ENCODE results near the gene HMG20B. TPM values are rescaled to one million over a fixed set of nuclear protein-coding genes. Genes with fewer than 3 reads are reported as not detected.
"Not testable (repeated sequence)": the region's sequence is repeated elsewhere in the genome, so short reads cannot be mapped to it uniquely, and the experiment has no call there.

Gene HMG20B
- total RNA-seq, 1 experiment from 2014 or later: 58.1 TPM

DNA sequence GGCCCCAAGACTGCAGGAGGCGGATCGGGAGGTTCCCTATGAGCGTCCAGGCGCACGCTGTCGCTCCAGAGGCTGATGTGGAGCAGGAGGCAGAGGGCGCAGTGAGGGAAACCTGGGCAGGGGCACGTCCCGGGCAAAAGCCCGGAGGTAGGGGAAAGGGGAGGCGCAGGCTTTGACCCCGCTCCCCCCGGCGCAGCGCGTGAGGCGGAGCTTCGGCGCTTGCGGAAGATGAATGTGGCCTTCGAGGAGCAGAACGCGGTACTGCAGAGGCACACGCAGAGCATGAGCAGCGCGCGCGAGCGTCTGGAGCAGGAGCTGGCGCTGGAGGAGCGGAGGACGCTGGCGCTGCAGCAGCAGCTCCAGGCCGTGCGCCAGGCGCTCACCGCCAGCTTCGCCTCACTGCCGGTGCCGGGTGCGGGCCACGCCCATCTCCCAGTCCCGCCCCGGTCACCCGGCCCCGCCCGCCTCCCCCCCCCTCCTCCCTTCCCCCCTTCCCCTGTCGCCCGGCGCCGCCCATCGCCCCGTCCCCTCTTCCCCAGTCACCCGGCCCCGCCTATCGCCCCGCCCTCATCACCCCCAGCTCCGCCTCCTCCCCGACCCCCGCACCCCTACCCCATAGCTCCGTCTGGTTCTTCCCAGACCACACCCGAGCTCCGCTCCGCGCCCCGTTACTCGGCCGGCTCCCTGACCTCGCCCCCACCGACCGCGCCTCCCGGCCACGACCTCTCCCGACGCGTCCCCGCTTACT, 4.1 kb downstream of the HMG20B start:
- BruUV-seq (replicated peaks): no TSS peak
- intact Hi-C loops (cut with micrococcal nuclease; ENCODE audit: unreplicated experiment): no loop called here
- no peaks in the 10 kb centered on the region for H3K9me3 Mint-ChIP-seq (ENCODE audit: low read depth, unreplicated experiment)
- no peak overlapping the region for H3K4me3 Mint-ChIP-seq (ENCODE audit: low read depth, unreplicated experiment)
- DNase-seq: no peak
- CTCF ChIA-PET: no interaction called here
- H3K36me3 Mint-ChIP-seq (ENCODE audit: insufficient read depth, unreplicated experiment): peaks cover 45% of the 10 kb centered on the region
- no peak overlapping the region for H3K27ac Mint-ChIP-seq (ENCODE audit: unreplicated experiment)
- H3K27me3 Mint-ChIP-seq (ENCODE audit: unreplicated experiment): no peaks in the 10 kb centered on the region
- no peaks in the 10 kb centered on the region for H3K4me1 Mint-ChIP-seq (ENCODE audit: low read depth, unreplicated experiment)
- TF ChIP-seq, protein P1, sequence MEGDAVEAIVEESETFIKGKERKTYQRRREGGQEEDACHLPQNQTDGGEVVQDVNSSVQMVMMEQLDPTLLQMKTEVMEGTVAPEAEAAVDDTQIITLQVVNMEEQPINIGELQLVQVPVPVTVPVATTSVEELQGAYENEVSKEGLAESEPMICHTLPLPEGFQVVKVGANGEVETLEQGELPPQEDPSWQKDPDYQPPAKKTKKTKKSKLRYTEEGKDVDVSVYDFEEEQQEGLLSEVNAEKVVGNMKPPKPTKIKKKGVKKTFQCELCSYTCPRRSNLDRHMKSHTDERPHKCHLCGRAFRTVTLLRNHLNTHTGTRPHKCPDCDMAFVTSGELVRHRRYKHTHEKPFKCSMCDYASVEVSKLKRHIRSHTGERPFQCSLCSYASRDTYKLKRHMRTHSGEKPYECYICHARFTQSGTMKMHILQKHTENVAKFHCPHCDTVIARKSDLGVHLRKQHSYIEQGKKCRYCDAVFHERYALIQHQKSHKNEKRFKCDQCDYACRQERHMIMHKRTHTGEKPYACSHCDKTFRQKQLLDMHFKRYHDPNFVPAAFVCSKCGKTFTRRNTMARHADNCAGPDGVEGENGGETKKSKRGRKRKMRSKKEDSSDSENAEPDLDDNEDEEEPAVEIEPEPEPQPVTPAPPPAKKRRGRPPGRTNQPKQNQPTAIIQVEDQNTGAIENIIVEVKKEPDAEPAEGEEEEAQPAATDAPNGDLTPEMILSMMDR (IDR thresholded peaks at IDR 0.05; ENCODE audit: unreplicated experiment): no peak

DNA sequence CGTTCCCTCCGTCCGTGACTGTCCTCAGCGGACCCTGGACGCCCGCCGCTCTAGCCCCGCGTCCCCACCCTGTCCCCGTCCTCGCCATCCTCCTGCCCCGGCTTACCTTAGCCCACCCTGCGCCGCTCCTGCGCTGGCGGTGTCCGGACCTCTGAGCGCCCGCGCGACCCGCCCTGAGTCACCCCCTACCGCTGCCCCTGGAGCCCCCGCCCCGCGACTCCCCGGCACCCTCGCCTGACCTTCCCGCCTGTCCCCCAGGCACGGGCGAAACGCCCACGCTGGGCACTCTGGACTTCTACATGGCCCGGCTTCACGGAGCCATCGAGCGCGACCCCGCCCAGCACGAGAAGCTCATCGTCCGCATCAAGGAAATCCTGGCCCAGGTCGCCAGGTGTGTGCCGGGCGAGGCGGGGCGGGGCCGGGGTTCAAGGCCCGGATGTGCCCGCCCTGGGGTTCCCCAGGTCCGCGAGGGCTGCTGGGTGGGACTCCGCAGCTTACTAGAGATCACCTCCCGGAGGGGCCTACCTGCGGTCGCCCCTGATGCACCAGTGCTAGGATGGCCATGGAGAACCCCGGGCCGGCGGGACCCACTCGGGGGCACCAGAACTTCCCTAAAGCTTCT, 5.1 kb downstream of the HMG20B start:
- H3K36me3 Mint-ChIP-seq (ENCODE audit: insufficient read depth, unreplicated experiment): peaks cover 38% of the 10 kb centered on the region
- intact Hi-C loops (cut with micrococcal nuclease; ENCODE audit: unreplicated experiment): no loop called here
- no peak for DNase-seq
- no TSS peak for BruUV-seq (replicated peaks)
- H3K27me3 Mint-ChIP-seq (ENCODE audit: unreplicated experiment): no peaks in the 10 kb centered on the region
- H3K4me1 Mint-ChIP-seq (ENCODE audit: low read depth, unreplicated experiment): no peaks in the 10 kb centered on the region
- no peak overlapping the region for H3K27ac Mint-ChIP-seq (ENCODE audit: unreplicated experiment)
- TF ChIP-seq, protein P1 (IDR thresholded peaks at IDR 0.05; ENCODE audit: unreplicated experiment): no peak
- CTCF ChIA-PET: no interaction called here
- no peak overlapping the region for H3K4me3 Mint-ChIP-seq (ENCODE audit: low read depth, unreplicated experiment)
- no peaks in the 10 kb centered on the region for H3K9me3 Mint-ChIP-seq (ENCODE audit: low read depth, unreplicated experiment)

DNA sequence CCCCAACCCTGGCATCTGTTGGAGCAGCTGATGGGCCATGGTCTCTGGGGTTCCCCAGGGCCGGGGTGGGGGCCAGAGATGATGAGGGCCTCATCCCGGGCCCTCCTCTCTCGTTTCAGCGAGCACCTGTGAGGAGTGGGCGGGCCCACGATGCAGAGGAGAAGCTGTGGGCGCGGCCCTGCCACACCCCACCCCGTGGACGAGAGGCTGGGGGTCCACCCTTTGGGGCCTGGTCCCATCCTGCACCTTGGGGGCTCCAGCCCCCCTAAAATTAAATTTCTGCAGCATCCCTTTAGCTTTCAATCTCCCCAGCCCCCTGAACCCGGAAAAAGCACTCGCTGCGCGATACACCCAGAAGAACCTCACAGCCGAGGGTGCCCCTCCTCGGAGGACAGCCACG, 5.6 kb downstream of the HMG20B start:
- Mint-ChIP-seq H3K4me1 (ENCODE audit: low read depth, unreplicated experiment) (no peaks in the 10 kb centered on the region), H3K27ac (ENCODE audit: unreplicated experiment) (no peak overlapping the region), H3K27me3 (ENCODE audit: unreplicated experiment) (no peaks in the 10 kb centered on the region), H3K4me3 (ENCODE audit: low read depth, unreplicated experiment) (no peak overlapping the region), H3K36me3 (ENCODE audit: insufficient read depth, unreplicated experiment) (peaks cover 34% of the 10 kb centered on the region), H3K9me3 (ENCODE audit: low read depth, unreplicated experiment) (no peaks in the 10 kb centered on the region)
- CTCF ChIA-PET: no interaction called here
- TF ChIP-seq, protein P1 (IDR thresholded peaks at IDR 0.05; ENCODE audit: unreplicated experiment): no peak
- intact Hi-C loops (cut with micrococcal nuclease; ENCODE audit: unreplicated experiment): no loop called here
- no peak for DNase-seq
- BruUV-seq (replicated peaks): no TSS peak

DNA sequence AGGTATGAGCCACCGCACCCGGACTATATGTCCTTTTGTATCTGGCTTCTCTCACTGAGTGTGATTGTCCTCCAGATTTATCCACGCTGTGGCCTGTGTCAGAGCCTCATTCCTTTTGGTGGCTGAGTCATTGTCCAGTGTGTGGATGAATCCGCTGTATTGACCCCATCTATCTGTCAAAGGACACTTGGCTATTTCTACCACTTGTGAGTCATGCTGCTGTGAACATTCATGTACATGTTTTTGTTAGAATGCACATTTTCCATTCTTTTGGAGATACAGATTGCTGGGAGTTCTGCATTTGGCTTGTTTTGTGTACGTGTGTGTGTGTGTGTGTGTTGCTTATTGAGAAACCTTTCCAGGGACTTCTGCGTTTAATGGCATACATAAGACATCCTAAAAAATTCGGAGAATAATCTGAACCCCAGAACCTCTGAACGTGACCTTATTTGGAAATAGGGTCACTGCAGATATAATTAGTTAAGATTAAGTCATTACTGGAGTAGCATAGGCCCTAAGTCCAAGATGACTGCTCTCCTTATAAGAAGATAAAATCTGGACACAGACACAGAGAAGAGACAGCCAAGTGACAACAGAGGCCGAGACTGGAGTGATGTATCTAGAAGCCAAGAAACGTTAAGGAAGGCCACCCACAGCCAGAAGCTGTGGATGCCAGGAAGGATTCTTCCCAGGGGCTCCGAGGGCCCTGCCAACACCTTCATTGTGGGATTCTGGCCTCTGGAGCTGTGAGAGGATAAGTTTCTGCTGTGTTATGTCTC, 7.6 kb downstream of the HMG20B start:
- Mint-ChIP-seq H3K27me3 (ENCODE audit: unreplicated experiment) (no peaks in the 10 kb centered on the region), H3K4me3 (ENCODE audit: low read depth, unreplicated experiment) (no peak overlapping the region), H3K9me3 (ENCODE audit: low read depth, unreplicated experiment) (no peaks in the 10 kb centered on the region), H3K36me3 (ENCODE audit: insufficient read depth, unreplicated experiment) (peaks cover 15% of the 10 kb centered on the region), H3K4me1 (ENCODE audit: low read depth, unreplicated experiment) (no peaks in the 10 kb centered on the region), H3K27ac (ENCODE audit: unreplicated experiment) (no peak overlapping the region)
- no peak for DNase-seq
- no TSS peak for BruUV-seq (replicated peaks)
- CTCF ChIA-PET: interaction anchor here (0.7 kb wide), 1 partner anchor 12 kb away, joined by 3 read pairs; no protein-coding TSS in a partner anchor
- intact Hi-C loops (cut with micrococcal nuclease; ENCODE audit: unreplicated experiment): no loop called here
- TF ChIP-seq, protein P1 (IDR thresholded peaks at IDR 0.05; ENCODE audit: unreplicated experiment): no peak

DNA sequence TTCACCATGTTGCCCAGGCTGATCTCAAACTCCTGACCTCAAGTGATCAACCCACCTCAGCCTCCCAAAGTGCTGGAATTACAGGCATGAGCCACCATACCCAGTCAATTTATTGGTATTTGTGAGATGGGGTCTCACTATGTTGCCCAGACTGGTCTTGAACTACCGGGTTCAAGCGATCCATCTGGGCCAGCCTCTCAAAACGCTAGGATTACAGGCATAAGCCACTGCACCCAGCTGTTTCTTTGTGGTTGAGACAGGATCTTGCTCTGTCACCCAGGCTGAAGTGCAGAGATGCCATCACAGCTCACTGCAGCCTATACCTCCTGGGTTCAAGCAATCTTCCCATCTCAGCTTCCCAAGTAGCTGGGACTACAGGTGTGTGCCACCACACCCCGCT, 9.0 kb downstream of the HMG20B start:
- H3K4me3 Mint-ChIP-seq (ENCODE audit: low read depth, unreplicated experiment); H3K9me3 Mint-ChIP-seq (ENCODE audit: low read depth, unreplicated experiment); intact Hi-C loops (cut with micrococcal nuclease; ENCODE audit: unreplicated experiment); BruUV-seq (replicated peaks); H3K27ac Mint-ChIP-seq (ENCODE audit: unreplicated experiment); CTCF ChIA-PET; DNase-seq; H3K36me3 Mint-ChIP-seq (ENCODE audit: insufficient read depth, unreplicated experiment); H3K27me3 Mint-ChIP-seq (ENCODE audit: unreplicated experiment); H3K4me1 Mint-ChIP-seq (ENCODE audit: low read depth, unreplicated experiment): not testable (repeated sequence)

DNA sequence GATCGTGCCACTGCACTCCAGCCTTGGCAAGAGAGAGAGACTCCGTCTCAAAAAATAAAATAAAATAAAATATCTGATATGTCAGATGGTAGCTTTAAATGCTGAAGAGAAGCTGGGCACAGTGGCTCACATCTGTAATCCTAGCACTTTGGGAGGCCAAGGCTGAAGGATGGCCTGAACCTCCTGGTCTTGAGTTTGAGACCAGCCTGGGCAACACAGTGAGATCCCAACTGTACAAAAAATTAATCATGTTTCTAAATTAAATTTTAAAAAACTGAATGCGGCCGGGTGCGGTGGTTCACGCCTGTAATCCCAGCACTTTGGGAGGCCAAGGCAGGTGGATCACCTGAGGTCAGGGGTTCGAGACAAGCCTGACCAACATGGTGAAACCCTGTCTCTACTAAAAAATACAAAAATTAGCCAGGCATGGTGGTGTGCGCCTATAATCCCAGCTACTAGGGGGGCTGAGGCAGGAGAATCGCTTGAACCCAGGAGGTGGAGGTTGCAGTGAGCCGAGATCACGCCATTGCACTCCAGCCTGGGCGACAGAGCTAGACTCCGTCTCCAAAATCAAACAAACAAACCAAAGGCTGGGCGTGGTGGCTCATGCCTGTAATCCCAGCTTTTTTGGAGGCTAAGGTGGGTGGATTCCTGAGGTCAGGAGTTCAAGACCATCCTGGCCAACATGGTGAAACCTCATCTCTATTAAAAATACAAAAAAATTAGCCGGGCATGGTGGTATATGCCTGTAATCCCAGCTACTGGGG, 11.5 kb downstream of the HMG20B start:
- H3K4me1 Mint-ChIP-seq (ENCODE audit: low read depth, unreplicated experiment); H3K9me3 Mint-ChIP-seq (ENCODE audit: low read depth, unreplicated experiment); H3K27me3 Mint-ChIP-seq (ENCODE audit: unreplicated experiment); H3K4me3 Mint-ChIP-seq (ENCODE audit: low read depth, unreplicated experiment); H3K36me3 Mint-ChIP-seq (ENCODE audit: insufficient read depth, unreplicated experiment); DNase-seq; H3K27ac Mint-ChIP-seq (ENCODE audit: unreplicated experiment); CTCF ChIA-PET; BruUV-seq (replicated peaks); intact Hi-C loops (cut with micrococcal nuclease; ENCODE audit: unreplicated experiment): not testable (repeated sequence)
